Peyer's patch (tissue), 4 donors: ENCODE data around the gene ENDOU. TPM values are rescaled to one million over a fixed set of nuclear protein-coding genes. Genes with fewer than 3 reads are reported as not detected.

Experiments
- DNase-seq, 3 donors: peaks; one replicate each; pipeline ENCODE4 v3.0.0-alpha.2; 2017 to 2019
- H3K27ac ChIP-seq, 4 donors: fragments of 200-600 bp; sonication (generic); one replicate each; pipeline ENCODE4 v1.5.1; 2016 to 2019
- H3K27me3 ChIP-seq, 2 donors: fragments of 200-600 bp; sonication (generic); one replicate each; pipeline ENCODE4 v1.5.1; 2019
- H3K36me3 ChIP-seq, 3 donors: fragments of 200-600 bp; sonication (generic); one replicate each; pipeline ENCODE4 v1.5.1; 2016 to 2019
- H3K4me1 ChIP-seq, 4 donors: fragments of 200-600 bp; sonication (generic); one replicate each; pipeline ENCODE4 v1.5.1; 2016 to 2019
- H3K4me3 ChIP-seq, 4 donors: fragments of 200-600 bp; sonication (generic); 1 replicate in 3 of 4; 2 replicates in 1 of 4; pipeline ENCODE4 v1.5.1; 2016 to 2019; ENCODE audit warnings: mild to moderate bottlenecking in 1 of 4
- H3K9me3 ChIP-seq, 4 donors: fragments of 200-600 bp; sonication (generic); one replicate each; pipeline ENCODE4 v1.5.1; 2016 to 2019; ENCODE audit warnings: mild to moderate bottlenecking in 1 of 4
- POLR2A ChIP-seq, 2 donors: fragments of 450-650 bp; IDR thresholded peaks; one replicate each; pipeline ENCODE4 v1.5.1; 2017; ENCODE audit warnings: antibody characterized with exemption in 2 of 2, mild to moderate bottlenecking in 2 of 2, moderate library complexity in 2 of 2
- total RNA-seq, 4 donors: library from RNA; depleted of rRNA; stranded (reverse); fragments of >200 nt; gene quantifications; one replicate each; pipeline ENCODE4 v1.1.0, GENCODE V29; 2016
- TF ChIP-seq, protein P1 (sequence below), 6 experiments: fragments of 450-650 bp in 4 of 6; fragments of 200-600 bp in 2 of 6; sonication (generic) in 1 of 6; IDR thresholded peaks; one replicate each; pipeline ENCODE4 v1.5.1; 2017 to 2019; ENCODE audit warnings: antibody characterized with exemption in 6 of 6, mild to moderate bottlenecking in 3 of 6, moderate library complexity in 1 of 6

The ENDOU gene
- total RNA-seq, 4 donors from 2014 or later: not detected

DNA sequence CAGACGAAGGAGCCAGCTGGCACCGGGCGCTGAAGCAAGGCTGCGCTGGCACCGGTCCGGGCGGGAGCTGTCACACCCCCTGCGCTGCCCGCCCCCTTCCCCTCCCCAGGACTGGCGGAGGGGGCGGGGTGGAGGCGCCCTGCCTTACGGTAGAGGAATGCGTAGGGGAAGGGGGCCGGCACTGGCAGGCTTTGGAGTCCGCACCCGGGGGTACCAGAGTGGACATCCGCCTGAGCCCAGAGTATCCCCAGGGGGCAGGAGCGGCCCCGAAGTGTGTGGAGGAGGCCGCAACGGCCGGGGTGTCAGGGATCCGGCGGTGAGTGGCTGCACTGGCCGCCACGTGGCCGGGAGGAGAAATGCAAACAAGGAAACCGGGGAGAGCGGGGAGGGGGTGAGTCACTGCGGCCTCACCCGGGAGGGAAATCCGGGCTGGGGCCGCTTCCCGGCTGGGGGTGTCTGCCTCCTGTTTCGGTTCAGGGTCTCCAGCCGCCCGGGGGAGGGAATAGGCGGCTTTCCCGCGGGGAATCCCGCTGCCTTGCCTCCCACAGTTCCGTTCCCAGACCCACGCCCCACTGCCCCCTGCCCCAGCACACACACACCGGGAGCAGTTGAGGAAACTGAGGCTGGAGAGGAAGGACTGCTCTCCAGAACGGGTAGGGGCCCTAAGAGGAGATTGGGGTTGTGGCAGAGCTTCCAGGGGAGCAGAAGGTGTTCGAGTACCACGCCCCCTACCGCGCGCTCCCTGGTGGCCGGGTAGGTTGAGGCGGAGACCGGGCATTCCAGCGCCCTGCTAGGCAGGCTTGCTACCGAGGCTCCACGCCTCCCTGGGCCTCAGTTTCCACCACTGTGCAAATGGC lies 33.8 kb upstream of the ENDOU start, which contains the start of gene RAPGEF3:
Gene RAPGEF3 (minus strand): TSS at position 47 of the 857 bp plus-strand sequence. CDS start 324 bp downstream, outside the sequence.
- Histone ChIP-seq H3K36me3 (no peaks in the 10 kb centered on the region), H3K27me3 (no peaks in the 10 kb centered on the region), H3K4me3 (peak within 1 kb of the TSS; percentile 47 to 80 (median 58)), H3K9me3 (no peaks in the 10 kb centered on the region), H3K4me1 (peaks cover 0 to 41% (median 5%) of the 10 kb centered on the region in 4 donors), H3K27ac (peak within 1 kb of the TSS; percentile 50 to 78 (median 72))
- DNase-seq: peak; percentile 77 to 90 (median 88)
- TF ChIP-seq, protein P1, sequence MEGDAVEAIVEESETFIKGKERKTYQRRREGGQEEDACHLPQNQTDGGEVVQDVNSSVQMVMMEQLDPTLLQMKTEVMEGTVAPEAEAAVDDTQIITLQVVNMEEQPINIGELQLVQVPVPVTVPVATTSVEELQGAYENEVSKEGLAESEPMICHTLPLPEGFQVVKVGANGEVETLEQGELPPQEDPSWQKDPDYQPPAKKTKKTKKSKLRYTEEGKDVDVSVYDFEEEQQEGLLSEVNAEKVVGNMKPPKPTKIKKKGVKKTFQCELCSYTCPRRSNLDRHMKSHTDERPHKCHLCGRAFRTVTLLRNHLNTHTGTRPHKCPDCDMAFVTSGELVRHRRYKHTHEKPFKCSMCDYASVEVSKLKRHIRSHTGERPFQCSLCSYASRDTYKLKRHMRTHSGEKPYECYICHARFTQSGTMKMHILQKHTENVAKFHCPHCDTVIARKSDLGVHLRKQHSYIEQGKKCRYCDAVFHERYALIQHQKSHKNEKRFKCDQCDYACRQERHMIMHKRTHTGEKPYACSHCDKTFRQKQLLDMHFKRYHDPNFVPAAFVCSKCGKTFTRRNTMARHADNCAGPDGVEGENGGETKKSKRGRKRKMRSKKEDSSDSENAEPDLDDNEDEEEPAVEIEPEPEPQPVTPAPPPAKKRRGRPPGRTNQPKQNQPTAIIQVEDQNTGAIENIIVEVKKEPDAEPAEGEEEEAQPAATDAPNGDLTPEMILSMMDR (IDR thresholded peaks at IDR 0.05): peak; percentile 37 to 69 (median 54)
- no peak for TF ChIP-seq POLR2A (IDR thresholded peaks at IDR 0.05)

GRCh38 chr12:47758584-47758833 lies 33.2 kb upstream of the ENDOU start:
- Histone ChIP-seq H3K36me3 (no peaks in the 10 kb centered on the region), H3K4me3 (peak overlapping the region; percentile 47 to 80 (median 58)), H3K4me1 (peaks cover 0 to 46% (median 5%) of the 10 kb centered on the region in 4 donors), H3K27me3 (no peaks in the 10 kb centered on the region), H3K9me3 (no peaks in the 10 kb centered on the region), H3K27ac (peak overlapping the region; percentile 50 to 78 (median 72))
- no peak for DNase-seq
- no peak for TF ChIP-seq POLR2A (IDR thresholded peaks at IDR 0.05)
- TF ChIP-seq, protein P1 (IDR thresholded peaks at IDR 0.05): no peak

DNA sequence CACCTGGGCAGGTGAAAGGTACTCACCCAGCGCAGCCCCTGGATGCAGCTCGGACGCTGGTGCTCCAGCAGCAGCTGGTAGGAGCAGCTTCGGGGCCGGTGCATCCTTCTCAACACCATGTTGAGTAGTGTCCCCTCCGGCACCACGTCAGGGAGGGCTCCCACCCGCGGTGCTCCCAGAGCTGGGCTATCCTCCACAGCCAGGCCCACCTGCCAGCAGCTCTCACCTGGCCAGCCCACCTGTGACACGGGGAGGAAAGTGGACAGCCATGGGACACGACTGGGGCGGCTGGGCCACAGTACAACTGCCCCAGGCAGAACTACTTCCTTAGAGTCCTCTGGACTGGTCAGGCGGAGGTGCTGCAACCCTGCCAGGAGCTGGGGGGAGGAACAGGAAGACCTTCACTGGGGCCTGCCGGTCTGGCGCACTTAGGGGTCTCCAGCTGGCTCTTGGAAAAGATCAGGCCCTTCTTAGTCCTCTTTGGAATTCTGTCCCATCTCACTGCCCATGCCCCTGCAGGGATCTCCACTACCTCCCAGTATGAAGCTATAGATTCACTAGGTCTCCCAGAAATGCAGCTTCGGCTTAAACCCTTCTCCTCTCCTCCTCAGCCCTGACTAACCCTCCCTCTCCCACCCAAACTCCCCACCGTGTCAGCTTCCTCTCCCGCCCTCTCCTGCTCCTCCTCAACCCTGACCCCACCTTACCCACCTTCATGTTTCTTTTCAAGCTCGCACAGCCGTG lies 32.7 kb upstream of the ENDOU start:
- H3K9me3 ChIP-seq: no peaks in the 10 kb centered on the region
- peaks cover 0 to 50% (median 5%) of the 10 kb centered on the region in 4 donors for H3K4me1 ChIP-seq
- TF ChIP-seq, protein P1 (IDR thresholded peaks at IDR 0.05): no peak
- no peak for TF ChIP-seq POLR2A (IDR thresholded peaks at IDR 0.05)
- H3K36me3 ChIP-seq: no peaks in the 10 kb centered on the region
- peak overlapping the region; percentile 47 to 80 (median 58) for H3K4me3 ChIP-seq
- DNase-seq: no peak
- peak overlapping the region; percentile 50 to 78 (median 72) for H3K27ac ChIP-seq
- H3K27me3 ChIP-seq: no peaks in the 10 kb centered on the region

GRCh38 chr12:47757364-47757839 lies 32.1 kb upstream of the ENDOU start:
- Histone ChIP-seq H3K27ac (peak overlapping the region in 3 of 4 donors; percentile 71 to 78 (median 74)), H3K36me3 (no peaks in the 10 kb centered on the region), H3K4me3 (peak overlapping the region; percentile 47 to 80 (median 58)), H3K9me3 (no peaks in the 10 kb centered on the region), H3K27me3 (no peaks in the 10 kb centered on the region), H3K4me1 (peaks cover 0 to 50% (median 5%) of the 10 kb centered on the region in 4 donors)
- TF ChIP-seq, protein P1 (IDR thresholded peaks at IDR 0.05): no peak
- no peak for TF ChIP-seq POLR2A (IDR thresholded peaks at IDR 0.05)
- DNase-seq: no peak

DNA sequence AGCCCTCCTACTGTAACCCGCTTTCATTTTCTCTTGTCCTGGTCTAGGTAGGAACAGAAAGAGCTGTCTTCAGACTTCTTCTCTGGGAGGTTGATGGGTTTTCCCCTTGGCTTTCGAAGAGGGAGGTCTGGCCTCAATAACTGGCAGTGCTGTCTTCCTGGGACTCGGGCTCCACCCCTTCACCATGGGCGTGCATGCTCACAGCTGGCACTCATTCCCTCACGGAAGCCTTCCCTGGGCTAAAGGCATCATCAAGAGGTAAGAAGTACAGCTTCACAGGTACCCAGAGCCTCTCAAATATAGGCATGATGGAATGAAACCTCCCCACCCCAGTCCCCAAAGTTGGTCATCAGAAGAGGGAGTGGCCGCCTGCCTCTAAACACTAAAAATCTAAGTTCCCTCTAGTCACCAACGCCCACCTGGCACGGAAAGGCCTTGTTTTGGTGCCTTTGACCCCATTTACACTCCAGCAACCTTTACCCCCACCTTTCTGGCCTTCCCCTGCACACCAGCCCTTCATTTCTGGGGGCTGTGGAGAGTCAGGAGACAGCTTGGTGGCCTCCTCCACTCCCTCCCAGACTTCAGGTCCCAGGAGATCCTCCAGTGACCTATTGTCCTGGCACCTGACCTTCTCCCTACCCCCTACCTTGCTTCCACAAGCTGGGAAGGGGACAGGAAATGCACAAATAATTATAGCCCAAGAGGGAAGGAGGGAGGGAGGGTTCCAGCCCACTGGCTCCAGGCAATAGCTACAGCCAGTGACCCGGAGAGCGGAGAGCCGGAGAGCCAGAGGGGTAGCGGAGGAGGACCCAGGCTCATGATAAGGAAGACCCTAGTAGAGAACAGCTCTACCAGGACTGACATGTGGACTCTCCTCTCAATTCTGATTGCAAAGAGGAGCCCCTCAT lies 30.6 kb upstream of the ENDOU start:
- TF ChIP-seq, protein P1 (IDR thresholded peaks at IDR 0.05): no peak
- TF ChIP-seq POLR2A (IDR thresholded peaks at IDR 0.05): no peak
- H3K27ac ChIP-seq: peak overlapping the region; percentile 11 to 70 (median 42)
- DNase-seq: peak in 2 of 3 donors; percentile 72 to 78
- H3K36me3 ChIP-seq: no peaks in the 10 kb centered on the region
- H3K27me3 ChIP-seq: no peaks in the 10 kb centered on the region
- peak overlapping the region in 1 of 4 donors; percentile 15 for H3K4me3 ChIP-seq
- H3K9me3 ChIP-seq: no peaks in the 10 kb centered on the region
- peaks cover 0 to 50% (median 5%) of the 10 kb centered on the region in 4 donors for H3K4me1 ChIP-seq
